ENCODE data around the gene KIF21B.

Gene KIF21B

DNA sequence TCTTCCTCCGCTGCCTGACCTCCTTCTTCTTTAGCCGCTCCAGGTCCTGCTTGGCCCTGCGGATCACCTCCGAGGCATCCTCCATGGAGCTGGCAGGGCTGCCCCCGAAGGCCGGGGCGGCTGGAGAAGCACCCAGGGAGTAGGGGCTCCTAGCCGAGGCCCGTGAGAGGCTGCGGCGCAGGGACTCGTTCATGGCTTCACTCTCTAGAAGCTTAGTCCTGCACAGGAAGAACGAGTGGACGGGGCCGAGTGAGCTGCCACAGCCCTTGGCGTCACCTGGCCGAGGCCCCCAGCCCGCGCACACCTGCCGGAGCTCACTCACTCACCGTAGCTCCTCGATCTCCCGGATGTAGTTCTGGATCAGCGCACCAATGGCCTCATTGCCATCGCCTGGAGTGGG lies 23.1 kb downstream of the KIF21B start:
- no peak for DNase-seq (ENCODE audit: low read depth in 2 of 2)

DNA sequence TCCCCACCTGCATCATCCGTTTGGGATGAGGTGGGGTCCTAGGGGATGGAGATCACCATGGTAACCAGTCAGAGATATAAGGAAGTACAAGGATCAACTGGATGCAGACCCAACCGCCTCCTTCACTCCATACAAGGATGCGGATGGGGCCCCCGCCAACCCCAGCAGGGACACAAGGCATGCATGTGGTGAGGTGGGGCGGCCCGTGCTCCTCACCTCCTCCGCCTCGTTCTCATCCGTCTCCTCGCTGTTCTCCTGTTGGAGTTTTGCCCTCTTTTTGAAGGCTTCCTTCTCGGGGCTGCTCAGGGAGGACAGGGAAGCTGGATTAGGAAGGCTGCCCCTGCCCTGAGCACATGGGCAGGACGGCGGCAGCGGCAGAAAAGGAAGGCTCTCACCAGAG lies 23.8 kb downstream of the KIF21B start:
- DNase-seq (ENCODE audit: low read depth in 2 of 2) = no peak

DNA sequence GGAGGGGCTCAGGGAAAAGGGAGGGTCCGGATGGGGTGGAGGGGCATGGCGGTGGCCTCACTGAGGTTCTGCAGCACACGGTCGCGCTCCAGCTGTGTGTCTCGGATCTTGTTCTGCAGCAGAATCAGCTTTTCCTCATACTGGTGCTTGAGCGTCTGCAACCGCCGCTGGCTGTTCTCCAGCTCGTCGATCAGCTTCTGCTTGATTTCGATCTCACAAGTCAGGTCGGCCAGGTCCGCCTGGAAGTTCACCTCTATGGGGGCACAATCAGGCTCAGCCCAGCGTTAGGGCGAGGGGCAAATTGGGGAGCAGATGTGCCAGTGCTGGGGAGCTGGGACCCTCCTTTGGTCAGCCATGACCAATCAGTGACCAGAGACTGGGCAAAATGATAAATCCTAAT lies 25.2 kb downstream of the KIF21B start:
- DNase-seq (ENCODE audit: low read depth in 2 of 2) = no peak

DNA sequence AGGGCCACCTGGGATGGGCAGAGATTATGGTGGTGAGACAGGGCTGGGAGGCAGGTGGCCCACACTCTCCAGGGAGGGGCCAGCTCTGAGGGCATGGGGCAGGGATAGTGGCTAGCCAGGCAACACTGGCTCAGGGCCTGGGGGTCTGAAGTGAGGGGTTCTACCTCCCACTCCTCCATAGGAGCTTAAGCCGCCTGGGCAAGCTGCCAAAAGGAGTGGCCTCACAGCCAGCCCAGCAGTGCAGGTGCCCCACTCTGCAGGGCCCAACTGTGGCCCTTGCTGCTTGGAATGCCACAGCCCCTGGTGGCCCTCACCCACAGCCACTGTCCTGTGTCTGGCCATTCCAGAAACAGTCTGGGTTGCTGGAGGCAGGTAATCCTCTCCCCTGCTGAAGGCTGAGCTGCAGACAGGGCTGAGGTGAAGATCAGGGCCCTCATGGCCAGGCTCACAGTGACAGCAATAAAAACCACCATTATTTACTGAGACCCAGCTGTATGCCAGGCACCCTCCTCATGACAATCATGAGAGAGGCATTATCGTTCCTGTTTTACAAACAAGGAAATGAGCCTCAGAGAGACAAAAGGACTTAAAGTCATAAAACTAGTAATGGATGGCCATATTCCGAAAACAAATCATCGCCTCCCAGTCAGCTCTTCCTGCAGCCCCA lies 31.0 kb downstream of the KIF21B start:
- DNase-seq (ENCODE audit: low read depth in 2 of 2) = no peak

DNA sequence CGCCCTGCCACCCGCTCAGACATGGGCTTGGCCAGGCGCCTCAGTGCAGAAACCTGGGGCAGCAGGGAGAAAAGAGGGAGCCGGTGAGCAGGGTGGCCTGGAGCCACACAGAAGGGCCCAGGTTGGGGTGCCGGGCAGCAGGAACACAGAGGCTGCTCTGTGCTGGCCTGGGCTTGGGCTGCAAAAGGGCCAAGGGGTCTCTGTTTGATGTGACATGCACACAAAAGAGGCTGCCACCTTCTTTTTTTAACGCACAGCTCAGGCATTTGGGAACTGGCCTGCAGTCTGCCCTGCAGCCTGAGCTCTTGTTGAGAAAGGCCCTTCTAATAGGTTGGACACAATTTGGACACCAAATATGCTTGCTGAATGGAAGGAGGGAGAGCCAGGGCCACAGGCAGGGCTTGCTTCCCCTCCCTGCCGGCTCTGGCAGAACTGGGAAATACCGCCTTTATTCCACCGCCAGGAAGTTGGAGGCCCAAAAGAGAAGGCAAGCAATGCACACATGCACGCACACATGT lies 32.4 kb downstream of the KIF21B start:
- DNase-seq (ENCODE audit: low read depth in 2 of 2) = no peak

DNA sequence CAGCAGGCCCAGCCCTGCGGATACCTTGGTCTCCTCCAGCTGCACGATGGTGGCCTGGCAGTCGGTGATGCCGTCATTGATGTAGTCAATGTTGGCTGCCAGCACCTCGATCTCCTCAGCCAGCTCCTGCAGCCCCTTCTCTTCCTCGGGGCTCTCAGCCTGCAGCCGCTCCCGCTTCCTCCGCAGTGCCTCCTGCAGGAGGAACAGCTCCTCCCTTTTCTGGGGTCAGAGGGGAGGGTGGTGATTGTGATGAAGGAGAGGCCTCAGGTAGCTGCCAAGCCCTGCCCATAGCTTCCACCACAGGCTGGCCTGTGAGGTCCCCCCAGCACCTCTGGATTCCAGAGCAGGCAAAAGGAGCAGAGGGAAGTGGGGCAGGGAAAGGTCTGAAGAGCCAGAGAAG lies 33.4 kb downstream of the KIF21B start:
- DNase-seq (ENCODE audit: low read depth in 2 of 2) = no peak

DNA sequence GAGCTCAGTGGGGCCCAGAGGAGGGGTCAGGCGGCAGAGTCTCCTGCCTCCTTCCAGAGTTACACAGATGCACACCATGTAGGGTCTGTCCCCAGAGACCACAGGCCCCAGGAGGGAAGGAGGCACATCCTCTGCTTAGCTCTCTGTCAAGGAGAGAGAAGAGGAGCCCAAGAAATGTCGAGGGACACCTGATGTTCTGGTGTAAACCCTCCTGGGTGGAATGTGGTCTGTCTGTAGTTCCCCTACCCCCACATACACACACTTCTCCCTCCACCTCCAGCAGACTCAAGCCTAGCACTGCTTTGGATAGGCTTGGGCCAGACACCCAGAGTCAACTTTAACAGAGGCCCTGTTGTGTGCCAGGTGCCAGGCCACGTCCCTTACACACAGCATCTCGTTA lies 34.2 kb downstream of the KIF21B start:
- no peak for DNase-seq (ENCODE audit: low read depth in 2 of 2)

DNA sequence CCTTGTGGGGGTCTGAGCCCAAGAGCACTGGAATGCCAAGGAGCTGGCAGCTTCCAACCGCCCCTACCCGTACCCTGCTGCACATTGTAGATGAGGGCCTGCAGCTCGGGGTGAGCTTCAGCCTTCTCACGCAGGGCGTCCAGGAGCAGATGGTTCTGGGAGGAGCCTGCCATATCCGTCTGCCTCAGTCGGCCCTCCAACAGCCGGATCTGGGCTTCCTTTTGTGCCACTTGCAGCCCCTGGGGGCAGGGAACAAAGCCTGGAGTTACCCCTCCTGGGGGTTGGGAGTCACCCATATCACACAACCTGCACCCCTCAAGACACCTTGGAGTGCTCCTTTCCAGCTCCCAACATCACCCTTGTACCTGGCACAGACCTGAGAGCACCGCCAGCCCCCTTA lies 34.8 kb downstream of the KIF21B start:
- no peak for DNase-seq (ENCODE audit: low read depth in 2 of 2)

DNA sequence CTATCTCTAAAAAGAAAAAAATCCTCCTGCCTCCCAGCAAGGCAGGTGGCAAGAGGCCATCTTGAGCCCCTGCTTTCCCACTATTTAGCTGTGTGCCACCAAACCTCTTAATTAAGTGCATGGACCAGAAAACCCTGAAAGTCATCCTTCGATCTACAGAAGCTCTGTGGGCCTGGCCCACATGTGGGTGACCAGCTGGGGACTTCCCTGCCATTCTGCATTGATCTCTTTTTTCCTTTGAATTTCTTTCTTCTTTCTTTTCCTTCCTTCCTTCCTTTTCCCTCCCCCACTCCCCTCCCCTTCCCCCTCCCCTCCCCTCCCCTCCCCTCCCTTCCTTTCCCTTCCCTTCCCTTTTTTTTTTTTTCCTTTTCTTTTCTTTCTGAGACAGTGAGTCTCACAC lies 38.0 kb downstream of the KIF21B start:
- no peak for DNase-seq (ENCODE audit: low read depth in 2 of 2)

DNA sequence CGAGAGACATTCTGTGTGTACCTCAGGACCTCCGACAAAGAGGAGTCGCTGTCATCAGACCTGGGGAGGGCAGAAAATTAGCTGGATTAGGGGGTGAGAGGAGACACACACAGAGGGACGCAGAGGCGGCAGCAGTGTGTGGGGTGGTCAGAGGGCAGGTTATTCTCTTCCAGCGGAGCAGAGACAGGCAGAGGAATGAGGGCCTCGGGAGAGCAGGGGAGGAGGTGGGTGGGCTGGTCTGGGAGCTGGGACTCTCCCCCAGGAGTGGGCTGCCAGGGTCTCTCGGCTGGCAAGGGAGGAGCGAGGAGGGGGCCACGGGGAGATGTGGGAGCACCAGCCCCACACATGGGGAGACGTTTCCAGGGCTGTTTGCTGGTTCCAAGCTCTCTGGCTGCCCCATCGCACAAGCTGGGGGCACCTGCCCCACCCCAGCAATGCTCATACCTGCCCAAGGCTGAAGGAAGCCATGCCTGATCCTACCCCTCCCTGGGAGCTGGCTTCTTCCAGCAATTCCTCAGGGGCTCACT lies 40.4 kb downstream of the KIF21B start:
- DNase-seq (ENCODE audit: low read depth in 2 of 2) = no peak

DNA sequence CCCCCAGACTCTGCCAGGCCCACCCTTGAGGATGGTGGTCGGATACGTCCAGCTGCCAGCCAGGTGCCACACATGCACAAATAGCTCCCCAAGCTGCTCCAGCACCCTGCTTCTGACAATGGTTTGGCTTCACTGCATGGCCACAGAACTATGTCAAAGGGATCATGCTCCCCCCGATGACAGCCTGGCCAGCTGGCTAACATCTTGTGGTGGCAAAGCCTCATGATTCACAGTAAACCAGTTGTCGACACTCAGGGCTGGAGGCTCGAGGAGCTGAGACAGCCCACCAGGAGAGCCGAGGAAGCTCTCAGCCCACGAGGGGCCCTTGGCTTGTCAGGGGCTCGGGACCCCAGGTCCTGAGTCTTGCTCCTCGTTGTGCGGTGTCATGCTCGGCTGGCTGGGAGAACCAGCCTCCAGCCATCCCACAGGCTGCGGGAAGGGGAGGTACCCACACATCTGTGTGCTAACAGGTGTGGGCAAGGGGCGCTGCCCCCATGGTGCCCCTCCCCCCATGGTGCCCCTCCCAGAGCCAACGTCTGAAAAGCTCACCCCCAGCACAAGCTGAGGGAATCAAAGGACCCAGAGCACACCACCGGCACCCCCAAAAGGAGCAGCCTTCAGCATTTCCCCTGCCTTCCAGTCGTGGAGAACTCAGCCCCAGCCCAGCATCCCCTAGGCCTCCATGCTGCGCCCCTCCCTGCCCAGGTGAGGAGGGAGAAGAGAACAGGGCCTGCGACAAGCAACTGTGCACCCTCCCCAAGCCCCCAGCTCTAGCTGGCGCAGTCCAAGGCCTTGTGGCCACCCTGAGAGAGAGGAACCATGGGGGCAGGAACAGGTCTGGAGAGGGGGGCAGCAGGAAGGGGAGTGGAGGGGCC lies 41.2 kb downstream of the KIF21B start:
- DNase-seq (ENCODE audit: low read depth in 2 of 2) = no peak

DNA sequence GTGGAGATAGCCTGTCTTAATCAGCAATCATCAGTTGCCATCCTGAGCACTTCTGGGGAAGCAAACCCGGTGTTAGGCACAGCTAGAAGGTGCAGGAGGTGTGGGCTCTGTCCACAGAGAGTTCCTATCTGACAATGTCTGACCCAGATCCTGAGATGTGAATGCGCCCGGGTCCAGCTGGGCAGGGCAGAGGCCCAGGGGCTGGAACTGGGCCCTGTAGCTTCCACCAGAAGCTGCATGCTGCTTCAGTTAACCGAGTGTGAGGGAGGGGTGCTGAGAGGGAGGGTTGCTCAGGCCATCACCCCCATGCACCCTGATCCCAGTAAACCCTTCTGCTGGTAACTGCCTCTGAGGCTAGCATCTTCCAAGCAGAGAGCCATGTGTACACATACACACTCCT lies 42.2 kb downstream of the KIF21B start:
- DNase-seq (ENCODE audit: low read depth in 2 of 2) = no peak

DNA sequence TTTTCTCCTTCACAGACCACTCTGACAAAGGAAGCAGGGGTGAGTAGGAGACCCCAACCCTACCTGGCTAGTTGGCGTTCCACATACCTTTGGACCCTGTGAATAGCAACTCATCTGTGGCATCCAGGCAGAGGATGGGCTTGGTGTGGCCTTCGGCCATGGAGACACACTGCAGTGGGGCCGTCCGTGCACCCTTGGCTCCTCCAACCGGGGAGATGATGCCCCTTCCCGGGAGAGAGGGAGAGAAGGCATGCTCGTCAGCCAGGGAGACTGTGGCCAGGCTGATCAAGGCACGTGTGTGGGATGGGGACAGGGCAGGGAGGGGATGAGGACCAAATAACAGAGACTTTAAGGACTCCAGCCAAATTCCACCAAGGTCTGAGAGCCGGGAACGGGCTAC lies 42.6 kb downstream of the KIF21B start:
- no peak for DNase-seq (ENCODE audit: low read depth in 2 of 2)

DNA sequence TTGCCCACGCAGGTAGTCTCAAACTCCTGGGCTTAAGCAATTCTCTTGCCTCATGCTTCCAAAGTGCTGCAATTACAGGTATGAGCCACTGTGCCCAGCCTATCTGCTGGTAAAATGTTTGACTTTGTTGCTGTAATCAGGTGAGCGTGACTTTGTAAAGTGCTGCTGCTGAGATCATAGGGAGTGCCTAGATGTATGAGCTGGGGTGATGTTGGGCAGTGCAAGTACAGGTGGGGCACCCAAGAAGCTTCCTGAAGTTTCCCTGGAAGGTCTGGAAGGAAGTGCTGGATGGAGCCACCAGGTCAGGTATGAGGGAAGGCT lies 43.1 kb downstream of the KIF21B start:
- no peak for DNase-seq (ENCODE audit: low read depth in 2 of 2)

DNA sequence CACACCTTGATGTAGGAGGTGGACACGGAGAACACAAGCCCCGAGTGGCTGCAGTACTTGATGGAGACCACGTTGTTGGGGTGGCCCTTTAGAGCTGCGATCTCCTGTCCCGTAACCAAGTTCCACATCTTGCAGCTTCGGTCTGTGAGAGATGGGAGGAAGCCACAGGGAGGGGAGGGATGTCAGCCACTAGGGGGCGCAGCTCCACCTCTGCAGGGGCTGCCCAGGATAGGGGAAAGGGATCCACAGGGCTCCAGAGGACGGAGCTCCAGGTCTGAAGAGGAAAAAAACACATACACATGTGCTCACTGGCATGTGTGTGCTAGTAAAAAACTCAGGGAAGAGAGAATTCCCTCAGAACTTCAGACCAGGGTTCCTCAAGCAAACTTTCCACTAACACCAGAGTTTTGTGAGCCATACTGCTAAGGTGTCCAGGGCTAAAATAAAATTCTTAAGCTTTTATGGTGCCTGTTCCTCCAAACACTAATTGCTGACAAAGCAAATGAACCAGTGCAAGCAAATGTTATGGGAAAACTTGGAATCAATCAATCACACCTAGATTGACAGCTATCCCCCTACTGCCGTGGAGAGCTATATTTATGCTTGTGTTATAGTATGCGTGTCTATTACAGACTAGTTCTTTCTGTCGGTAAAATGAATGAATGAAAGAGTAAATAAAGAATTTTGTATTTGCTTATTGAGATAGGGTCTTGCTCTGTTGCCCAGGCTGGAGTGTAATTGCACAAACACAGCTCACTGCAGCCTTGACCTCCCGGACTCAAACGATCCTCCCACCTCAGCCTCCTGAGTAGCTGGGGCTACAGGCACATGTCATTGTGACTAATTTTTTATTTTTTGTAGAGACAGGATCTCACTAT lies 43.7 kb downstream of the KIF21B start:
- DNase-seq (ENCODE audit: low read depth in 2 of 2) = peak; percentile 45 to 61

DNA sequence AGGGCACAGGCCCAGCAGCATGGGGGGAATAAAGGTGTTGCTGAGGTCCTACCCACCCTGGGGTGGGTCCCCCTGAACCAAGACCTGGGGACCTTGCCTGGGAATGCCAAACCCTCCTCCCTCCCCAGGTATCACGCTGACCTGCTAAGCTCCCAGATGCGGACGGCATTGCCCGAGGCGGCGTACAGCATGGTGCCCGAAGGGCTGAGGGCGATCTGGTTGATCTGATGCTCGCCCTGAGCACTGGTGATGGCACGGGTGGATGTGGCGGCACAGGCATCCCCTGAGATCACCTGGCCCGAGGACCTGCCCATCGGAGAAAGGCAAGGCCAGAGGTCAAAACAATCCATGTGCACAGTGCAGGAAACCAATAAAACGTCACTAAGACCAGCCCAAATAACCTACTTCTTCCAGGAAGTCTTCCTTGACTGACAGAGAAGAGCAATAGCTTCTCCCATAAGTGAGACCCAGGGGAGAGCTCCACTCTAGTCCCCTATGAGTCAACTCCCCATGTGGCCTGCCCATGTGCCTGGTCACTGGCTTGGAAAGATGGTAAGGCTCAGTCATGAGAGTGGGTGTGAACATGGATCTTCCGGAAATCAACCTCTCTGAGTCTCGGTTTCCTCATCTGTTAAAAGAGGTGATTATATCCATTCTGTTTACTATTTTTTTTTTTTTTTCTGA lies 46.3 kb downstream of the KIF21B start:
- no peak for DNase-seq (ENCODE audit: low read depth in 2 of 2)

DNA sequence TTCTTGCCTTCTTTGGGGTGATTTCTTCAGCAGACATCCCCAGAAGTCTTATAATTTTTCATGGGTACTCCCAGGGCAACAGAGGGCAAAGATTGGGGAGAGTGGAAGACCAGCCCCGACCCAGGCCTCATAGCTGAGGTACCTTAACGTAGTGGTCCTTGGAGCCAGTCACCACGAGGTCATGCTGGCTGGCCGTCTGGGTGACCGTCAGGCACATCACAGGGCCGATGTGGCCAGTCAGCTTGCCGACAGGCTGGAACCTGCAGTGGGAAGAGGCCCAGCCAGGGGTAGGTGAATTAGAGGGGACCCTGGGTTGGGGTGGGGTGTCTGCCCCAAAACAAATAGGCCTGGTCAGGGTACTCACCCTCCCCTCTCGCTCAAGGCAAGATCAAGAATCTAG lies 46.9 kb downstream of the KIF21B start:
- DNase-seq (ENCODE audit: low read depth in 2 of 2) = no peak

DNA sequence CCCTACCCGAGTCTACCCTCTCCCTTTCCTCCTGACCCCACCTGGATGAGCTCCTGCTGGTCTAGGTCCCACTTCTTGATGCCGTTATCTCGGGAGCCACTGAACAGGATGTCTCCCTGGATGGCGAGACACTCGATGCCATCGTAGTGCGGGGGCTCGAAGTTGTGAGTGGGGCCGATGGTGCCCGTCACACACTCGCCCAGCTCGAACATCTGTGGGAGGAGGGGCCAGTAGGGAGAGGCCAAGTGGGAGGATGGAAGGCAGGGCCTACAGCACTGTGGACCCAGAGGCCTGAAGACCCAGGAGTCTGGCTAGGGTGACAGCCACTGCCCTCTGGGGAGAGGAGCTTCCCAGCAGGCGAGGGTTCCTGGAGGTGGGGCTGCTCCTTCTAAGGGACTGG lies 48.1 kb downstream of the KIF21B start:
- DNase-seq (ENCODE audit: low read depth in 2 of 2) = no peak

DNA sequence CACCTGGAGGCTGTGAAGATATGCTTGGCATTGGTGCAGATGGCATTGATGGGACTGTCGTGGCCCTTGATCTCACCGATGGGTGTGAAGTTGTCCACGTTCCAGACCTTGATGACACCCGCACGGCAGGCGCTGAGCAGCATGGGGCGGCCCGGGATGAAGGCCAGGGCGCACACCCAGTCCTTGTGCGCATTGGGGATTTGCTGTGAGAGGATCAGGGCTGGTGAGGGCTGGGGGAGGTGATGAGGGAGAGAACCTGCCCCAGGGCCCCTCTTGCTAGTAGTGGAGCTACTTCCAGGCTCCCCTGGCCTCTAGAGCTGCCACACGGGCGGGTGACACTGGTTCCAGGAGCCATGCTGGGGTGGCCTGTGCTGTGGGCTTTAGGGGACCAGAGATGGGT lies 48.8 kb downstream of the KIF21B start:
- DNase-seq (ENCODE audit: low read depth in 2 of 2) = no peak

DNA sequence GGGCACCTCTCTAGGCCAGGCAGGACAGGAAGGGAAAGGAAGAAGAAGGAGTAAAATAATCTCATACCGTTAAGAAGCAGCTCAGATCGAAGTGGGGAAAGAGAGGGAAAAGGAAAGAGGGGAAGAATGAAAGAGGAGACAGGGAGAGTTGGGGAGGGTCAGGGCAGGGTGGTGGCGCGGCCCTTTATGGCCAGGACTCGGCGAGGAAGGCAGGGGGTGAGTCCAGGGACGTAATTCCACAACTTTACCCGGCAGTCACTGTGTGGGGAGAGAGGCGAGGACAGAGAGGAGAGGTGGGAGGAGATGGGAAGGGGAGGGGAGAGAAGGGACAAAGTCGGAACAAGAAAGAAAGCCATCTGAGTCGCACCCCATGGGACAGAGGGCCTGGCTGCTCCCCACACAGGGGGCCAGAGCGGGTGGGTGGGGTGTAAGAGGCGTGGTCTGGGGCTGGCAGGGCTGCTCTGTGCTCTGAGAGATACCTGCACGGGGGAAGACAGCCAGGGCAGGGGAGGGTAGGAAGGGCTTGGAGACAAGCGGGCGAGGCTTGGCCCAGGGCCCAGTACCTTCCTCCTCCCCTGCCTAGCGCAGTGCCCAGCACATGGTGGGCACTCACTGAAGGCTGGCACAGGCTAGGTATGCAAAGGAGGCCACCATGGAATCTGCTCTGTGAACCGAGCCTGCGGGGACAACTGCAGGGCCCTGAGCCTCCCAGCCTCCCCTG lies 49.4 kb downstream of the KIF21B start:
- no peak for DNase-seq (ENCODE audit: low read depth in 2 of 2)

All from stimulated activated CD4-positive, alpha-beta T cell treated with anti-CD3 and anti-CD28 coated beads, Interleukin-15, amount 100 ng/mL, for 48 hours (primary cell).